ENCODE measurements around the gene KAT7. TPM values are rescaled to one million over a fixed set of nuclear protein-coding genes. Genes with fewer than 3 reads are reported as not detected.
A peak's percentile ranks its signal among the peaks of the same experiment; 100 is the strongest.

KAT7 gene
- total RNA-seq, 2 experiments from 2014 or later, result 178 to 187 TPM

DNA sequence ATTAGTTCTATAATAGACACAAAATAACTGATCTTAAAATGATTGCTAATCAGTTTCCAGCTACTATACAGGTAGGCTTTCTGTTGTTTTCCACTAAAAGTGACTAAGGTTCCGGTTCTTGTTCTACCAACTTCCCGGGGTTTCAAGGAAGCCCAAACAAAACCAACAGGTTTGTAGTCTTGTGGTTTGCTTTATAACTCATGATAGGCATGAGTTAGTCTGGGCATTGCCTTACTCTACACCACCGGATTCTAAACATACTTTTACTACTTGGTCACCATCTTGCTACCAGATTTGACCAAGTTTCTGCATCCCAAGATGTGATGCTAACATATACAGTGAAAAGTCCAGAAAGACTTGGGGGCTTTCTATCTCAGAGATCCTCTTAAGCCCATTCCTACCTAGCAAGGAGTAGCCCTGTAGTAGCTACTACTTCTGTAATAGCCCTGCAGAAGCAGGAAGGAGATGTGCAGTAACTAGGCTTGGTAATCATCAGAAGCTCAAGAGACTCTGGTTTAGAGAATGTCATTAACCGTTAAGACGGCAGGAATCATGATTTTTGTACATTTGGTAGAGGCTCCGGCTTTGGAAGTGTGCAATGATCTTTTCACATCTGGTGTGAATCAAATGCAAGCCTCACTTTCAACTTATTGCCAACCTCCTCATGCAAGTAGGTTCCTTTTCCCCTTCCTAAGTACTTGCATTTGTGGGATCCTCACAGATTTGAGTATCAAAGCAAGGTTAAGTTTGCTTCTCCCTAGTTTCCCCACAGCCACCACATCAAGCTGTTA lies 26.1 kb upstream of the KAT7 start:
- H3K4me3 Mint-ChIP-seq, result peak overlapping the region; percentile 95
- H3K36me3 Mint-ChIP-seq (ENCODE audit: low read depth), result peaks cover 37% of the 10 kb centered on the region
- ATAC-seq (ENCODE audit: poor library complexity) (no peak), DNase-seq (peak in 2 of 14 experiments; percentile 8 to 32)
- H3K9me3 Mint-ChIP-seq, result no peaks in the 10 kb centered on the region
- no peaks in the 10 kb centered on the region for H3K27me3 ChIP-seq (ENCODE audit: control insufficient read depth in 1 of 2, insufficient read depth in 2 of 2, low read length in 2 of 2)
- peaks cover 66% of the 10 kb centered on the region for H3K4me1 Mint-ChIP-seq (ENCODE audit: low read depth)
- H3K27ac ChIP-seq (ENCODE audit: low read depth in 1 of 2, low read length in 2 of 2), result peak overlapping the region; percentile 4 to 67
- peak overlapping the region; percentile 86 for H3K4me3 ChIP-seq (ENCODE audit: low read length)
- ChIA-PET CTCF (interaction anchor here (1.2 to 8.3 kb wide), 5 partner anchors 14 to 195 kb away, joined by 4 to 67 read pairs (median 17); partner anchors contain the start of gene SLC35B1), POLR2A (interaction anchor here (0.7 to 9.5 kb wide), 11 partner anchors 13 to 71 kb away, joined by 3 to 253 read pairs (median 7); partner anchors contain the start of genes KAT7 and SLC35B1)
- no peaks in the 10 kb centered on the region for H3K27me3 Mint-ChIP-seq
- no peaks in the 10 kb centered on the region for H3K9me3 ChIP-seq (ENCODE audit: control insufficient read depth in 1 of 2, insufficient read depth in 1 of 2, low read length in 2 of 2)
- peaks cover 25% of the 10 kb centered on the region for H3K36me3 ChIP-seq (ENCODE audit: insufficient read depth, low read length)
- TF ChIP-seq, protein P1, sequence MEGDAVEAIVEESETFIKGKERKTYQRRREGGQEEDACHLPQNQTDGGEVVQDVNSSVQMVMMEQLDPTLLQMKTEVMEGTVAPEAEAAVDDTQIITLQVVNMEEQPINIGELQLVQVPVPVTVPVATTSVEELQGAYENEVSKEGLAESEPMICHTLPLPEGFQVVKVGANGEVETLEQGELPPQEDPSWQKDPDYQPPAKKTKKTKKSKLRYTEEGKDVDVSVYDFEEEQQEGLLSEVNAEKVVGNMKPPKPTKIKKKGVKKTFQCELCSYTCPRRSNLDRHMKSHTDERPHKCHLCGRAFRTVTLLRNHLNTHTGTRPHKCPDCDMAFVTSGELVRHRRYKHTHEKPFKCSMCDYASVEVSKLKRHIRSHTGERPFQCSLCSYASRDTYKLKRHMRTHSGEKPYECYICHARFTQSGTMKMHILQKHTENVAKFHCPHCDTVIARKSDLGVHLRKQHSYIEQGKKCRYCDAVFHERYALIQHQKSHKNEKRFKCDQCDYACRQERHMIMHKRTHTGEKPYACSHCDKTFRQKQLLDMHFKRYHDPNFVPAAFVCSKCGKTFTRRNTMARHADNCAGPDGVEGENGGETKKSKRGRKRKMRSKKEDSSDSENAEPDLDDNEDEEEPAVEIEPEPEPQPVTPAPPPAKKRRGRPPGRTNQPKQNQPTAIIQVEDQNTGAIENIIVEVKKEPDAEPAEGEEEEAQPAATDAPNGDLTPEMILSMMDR (IDR thresholded peaks at IDR 0.05), result no peak
- H3K4me1 ChIP-seq (ENCODE audit: insufficient read depth, low read length), result peaks cover 56% of the 10 kb centered on the region
- H3K27ac Mint-ChIP-seq, result peak overlapping the region; percentile 76
- intact Hi-C loops (cut with DNase I, micrococcal nuclease), result loop anchor here (1.0 to 2.0 kb wide), 4 partner anchors 14 to 46 kb away; no protein-coding TSS in a partner anchor

- peak within 1 kb of the TSS; percentile 76 for H3K27ac Mint-ChIP-seq
- peak; percentile 87 for ATAC-seq (ENCODE audit: poor library complexity)
- Histone ChIP-seq H3K4me3 (ENCODE audit: low read length) (peak within 1 kb of the TSS; percentile 86), H3K27ac (ENCODE audit: low read depth in 1 of 2, low read length in 2 of 2) (peak within 1 kb of the TSS; percentile 31 to 67), H3K4me1 (ENCODE audit: insufficient read depth, low read length) (peaks cover 43% of the 10 kb centered on the region), H3K9me3 (ENCODE audit: control insufficient read depth in 1 of 2, insufficient read depth in 1 of 2, low read length in 2 of 2) (no peaks in the 10 kb centered on the region), H3K27me3 (ENCODE audit: control insufficient read depth in 1 of 2, insufficient read depth in 2 of 2, low read length in 2 of 2) (no peaks in the 10 kb centered on the region), H3K36me3 (ENCODE audit: insufficient read depth, low read length) (peaks cover 13% of the 10 kb centered on the region)
- ChIA-PET POLR2A (interaction anchor here (0.6 to 9.5 kb wide), 31 partner anchors 8 to 1717 kb away, joined by 3 to 253 read pairs (median 5); partner anchors contain the start of genes KAT7, NFE2L1, PHB1 and SLC35B1), CTCF (interaction anchor here (0.8 to 8.3 kb wide), 6 partner anchors 12 to 194 kb away, joined by 3 to 67 read pairs (median 12); partner anchors contain the start of gene SLC35B1)
- no peaks in the 10 kb centered on the region for H3K27me3 Mint-ChIP-seq
- DNase-seq, result peak; percentile 91 to 99 (median 94)
- intact Hi-C loops (cut with DNase I, micrococcal nuclease), result loop anchor here (1.0 to 2.0 kb wide), 5 partner anchors 15 to 56 kb away; partner anchors contain the start of gene KAT7 (in 2 of the 2)
- peaks cover 25% of the 10 kb centered on the region for H3K36me3 Mint-ChIP-seq (ENCODE audit: low read depth)
- TF ChIP-seq, protein P1 (IDR thresholded peaks at IDR 0.05), result no peak
- H3K4me3 Mint-ChIP-seq, result peak within 1 kb of the TSS; percentile 95
- no peaks in the 10 kb centered on the region for H3K9me3 Mint-ChIP-seq
- peaks cover 54% of the 10 kb centered on the region for H3K4me1 Mint-ChIP-seq (ENCODE audit: low read depth)
These were observed 24.5 kb upstream of the KAT7 start, which contains the start of gene FAM117A for GRCh38 chr17:49763735-49764558. Gene FAM117A (minus strand): TSS chr17:49764131. CDS start chr17:49764087, 44 bp downstream.

Measured in CD4-positive, alpha-beta T cell (primary cell).